Limb (tissue), 2 donors: Measurements from ENCODE around the gene GIMAP7.

Source experiments
- DNase-seq, 2 donors: peaks; one replicate each; pipeline ENCODE4 v3.0.0-alpha.2; 2016; ENCODE audit errors: extremely low spot score in 2 of 2

Gene GIMAP7

GRCh38 chr7:150569245-150569955 lies 54.7 kb downstream of the GIMAP7 start:
- no peak for DNase-seq
